Spleen (tissue), 7 donors: Measurements from ENCODE around the gene WSCD1.

Experiments used
- POLR2A ChIP-seq, 3 donors: fragments of 450-650 bp; IDR thresholded peaks; one replicate each; pipeline ENCODE4 v1.5.1; 2017; ENCODE audit warnings: antibody characterized with exemption in 3 of 3, mild to moderate bottlenecking in 1 of 3
- POLR2AphosphoS5 ChIP-seq, 3 donors: sonication (generic); formaldehyde crosslinking; IDR thresholded peaks; one replicate each; pipeline ENCODE4 v1.5.1; 2017; ENCODE audit warnings: antibody characterized with exemption in 3 of 3
- TF ChIP-seq, protein P1 (sequence below), 11 experiments: fragments of 200-600 bp in 7 of 11; fragments of 450-650 bp in 4 of 11; sonication (generic) in 4 of 11; IDR thresholded peaks in 8 of 11; conservative IDR thresholded peaks in 3 of 11; 1 replicate in 7 of 11; 2 replicates in 4 of 11; pipeline versions ENCODE4 v1.4.0 to v1.8.0; 2016 to 2021; ENCODE audit warnings: antibody characterized with exemption in 11 of 11, inconsistent platforms in 4 of 11, mild to moderate bottlenecking in 1 of 11
- donor health status: DM: no; HTN: no; CAD: no; lungs with moderate emphysema.
- donor health status: DM: no; HTN: no; CAD: no.
- donor health status: DM: no; HTN: no; CAD: no.

DNA sequence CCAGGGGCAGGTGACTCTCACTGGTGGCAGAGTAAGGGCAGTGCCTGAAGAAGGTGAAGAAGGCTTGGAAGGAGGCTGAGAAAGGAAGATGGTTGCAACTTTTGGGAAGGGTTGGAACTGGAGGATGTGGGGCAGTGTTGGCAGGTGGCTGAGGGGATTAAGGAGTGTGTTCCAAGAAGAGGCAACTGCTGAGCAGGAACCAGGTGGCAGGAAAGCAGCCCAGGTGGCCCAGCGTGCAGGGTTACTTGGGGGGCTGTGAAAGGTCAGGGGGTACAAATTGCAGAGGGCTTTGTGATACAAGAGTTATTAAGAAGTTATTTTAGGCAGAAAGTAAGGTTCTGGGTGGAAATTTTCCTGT, 28.6 kb downstream of the WSCD1 start:
- no peak for TF ChIP-seq POLR2A (IDR thresholded peaks at IDR 0.05)
- TF ChIP-seq, protein P1, sequence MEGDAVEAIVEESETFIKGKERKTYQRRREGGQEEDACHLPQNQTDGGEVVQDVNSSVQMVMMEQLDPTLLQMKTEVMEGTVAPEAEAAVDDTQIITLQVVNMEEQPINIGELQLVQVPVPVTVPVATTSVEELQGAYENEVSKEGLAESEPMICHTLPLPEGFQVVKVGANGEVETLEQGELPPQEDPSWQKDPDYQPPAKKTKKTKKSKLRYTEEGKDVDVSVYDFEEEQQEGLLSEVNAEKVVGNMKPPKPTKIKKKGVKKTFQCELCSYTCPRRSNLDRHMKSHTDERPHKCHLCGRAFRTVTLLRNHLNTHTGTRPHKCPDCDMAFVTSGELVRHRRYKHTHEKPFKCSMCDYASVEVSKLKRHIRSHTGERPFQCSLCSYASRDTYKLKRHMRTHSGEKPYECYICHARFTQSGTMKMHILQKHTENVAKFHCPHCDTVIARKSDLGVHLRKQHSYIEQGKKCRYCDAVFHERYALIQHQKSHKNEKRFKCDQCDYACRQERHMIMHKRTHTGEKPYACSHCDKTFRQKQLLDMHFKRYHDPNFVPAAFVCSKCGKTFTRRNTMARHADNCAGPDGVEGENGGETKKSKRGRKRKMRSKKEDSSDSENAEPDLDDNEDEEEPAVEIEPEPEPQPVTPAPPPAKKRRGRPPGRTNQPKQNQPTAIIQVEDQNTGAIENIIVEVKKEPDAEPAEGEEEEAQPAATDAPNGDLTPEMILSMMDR (IDR thresholded peaks at IDR 0.05 in 8 of 11, conservative IDR thresholded peaks at IDR 0.05 in 3 of 11), result no peak
- TF ChIP-seq POLR2AphosphoS5 (IDR thresholded peaks at IDR 0.05), result peak in 1 of 3 donors; percentile 46
